Bronchial epithelial cell (primary cell): ENCODE results near the gene CACNG5. TPM values are rescaled to one million over a fixed set of nuclear protein-coding genes. Genes with fewer than 3 reads are reported as not detected.

Experiments used
- DNase-seq: peaks from one replicate; pipeline ENCODE4 v3.0.0-alpha.2; 2010; ENCODE audit warnings: low read depth
- FAIRE-seq: peaks from 2 replicates; lab custom pipeline; 2011; peaks lifted over from hg19 to GRCh38; lab: Jason Lieb, UNC
- H3K27me3 ChIP-seq: 2 replicates; pipeline ENCODE4 v1.5.1; 2011; ENCODE audit warnings: low read length; ENCODE audit not compliant: control insufficient read depth, insufficient read depth
- H3K36me3 ChIP-seq: 2 replicates; pipeline ENCODE4 v1.5.1; 2011; ENCODE audit warnings: low read length; ENCODE audit not compliant: control insufficient read depth, insufficient read depth
- H3K4me3 ChIP-seq: 2 replicates; pipeline ENCODE4 v1.5.1; 2011; ENCODE audit warnings: mild to moderate bottlenecking, low read depth, low read length, control low read depth
- total RNA-seq: library from RNA; depleted of rRNA; stranded (reverse); fragments of >200 nt; gene quantifications from 2 replicates; pipeline ENCODE4 v1.2.1, GENCODE V29; 2014
- TF ChIP-seq, protein P1 (sequence below): IDR thresholded peaks from 2 replicates; pipeline ENCODE4 v1.5.1; 2011; ENCODE audit warnings: mild to moderate bottlenecking, moderate library complexity, low read length, control low read depth, inconsistent platforms; ENCODE audit not compliant: insufficient read depth, severe bottlenecking

The CACNG5 gene
- total RNA-seq, 1 donor from 2014 or later = not detected

DNA sequence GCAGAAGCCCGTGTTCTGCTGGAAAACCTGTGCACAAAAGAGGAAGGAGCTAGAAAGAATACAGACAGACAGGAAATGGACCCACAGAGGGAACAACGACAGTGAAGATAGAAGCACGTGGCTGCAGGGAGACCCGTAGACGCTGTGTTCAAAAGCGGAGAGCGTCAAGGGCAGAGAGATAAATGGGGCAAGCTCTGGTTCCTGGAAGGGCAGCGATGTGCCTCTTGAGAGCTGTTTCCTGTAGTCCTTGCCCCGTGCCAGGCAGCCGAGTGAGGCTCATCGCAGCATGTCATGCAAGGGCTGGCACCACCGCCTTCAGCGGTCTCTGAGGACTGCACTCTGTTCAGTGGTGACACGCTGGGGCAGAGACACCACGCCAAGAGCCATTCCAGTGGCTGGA lies 43.6 kb upstream of the CACNG5 start:
- FAIRE-seq = no peak
- TF ChIP-seq, protein P1, sequence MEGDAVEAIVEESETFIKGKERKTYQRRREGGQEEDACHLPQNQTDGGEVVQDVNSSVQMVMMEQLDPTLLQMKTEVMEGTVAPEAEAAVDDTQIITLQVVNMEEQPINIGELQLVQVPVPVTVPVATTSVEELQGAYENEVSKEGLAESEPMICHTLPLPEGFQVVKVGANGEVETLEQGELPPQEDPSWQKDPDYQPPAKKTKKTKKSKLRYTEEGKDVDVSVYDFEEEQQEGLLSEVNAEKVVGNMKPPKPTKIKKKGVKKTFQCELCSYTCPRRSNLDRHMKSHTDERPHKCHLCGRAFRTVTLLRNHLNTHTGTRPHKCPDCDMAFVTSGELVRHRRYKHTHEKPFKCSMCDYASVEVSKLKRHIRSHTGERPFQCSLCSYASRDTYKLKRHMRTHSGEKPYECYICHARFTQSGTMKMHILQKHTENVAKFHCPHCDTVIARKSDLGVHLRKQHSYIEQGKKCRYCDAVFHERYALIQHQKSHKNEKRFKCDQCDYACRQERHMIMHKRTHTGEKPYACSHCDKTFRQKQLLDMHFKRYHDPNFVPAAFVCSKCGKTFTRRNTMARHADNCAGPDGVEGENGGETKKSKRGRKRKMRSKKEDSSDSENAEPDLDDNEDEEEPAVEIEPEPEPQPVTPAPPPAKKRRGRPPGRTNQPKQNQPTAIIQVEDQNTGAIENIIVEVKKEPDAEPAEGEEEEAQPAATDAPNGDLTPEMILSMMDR = no peak
- Histone ChIP-seq H3K27me3 (no peaks in the 10 kb centered on the region), H3K36me3 (peaks cover 13% of the 10 kb centered on the region), H3K4me3 (no peak overlapping the region)
- DNase-seq = no peak

DNA sequence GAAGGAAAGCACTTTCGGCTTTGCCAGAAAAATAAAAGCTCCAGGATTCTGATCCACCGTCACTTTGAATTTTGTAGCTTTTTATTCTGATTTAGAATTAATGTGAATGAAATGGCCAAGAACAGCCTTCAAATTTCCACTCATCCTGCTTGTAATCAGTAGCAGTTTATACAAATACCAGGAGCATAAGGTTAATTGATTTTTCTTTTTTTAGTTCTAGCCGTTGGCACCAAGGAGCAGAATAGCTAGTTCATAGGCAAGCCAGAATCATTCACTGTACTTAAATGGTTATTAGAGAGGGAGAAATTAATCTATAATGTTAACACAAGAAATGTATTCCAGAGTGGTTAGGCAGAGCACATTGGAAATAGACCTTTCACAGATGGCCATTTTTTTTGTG lies 41.1 kb upstream of the CACNG5 start:
- Histone ChIP-seq H3K4me3 (no peak overlapping the region), H3K27me3 (no peaks in the 10 kb centered on the region), H3K36me3 (peaks cover 10% of the 10 kb centered on the region)
- TF ChIP-seq, protein P1 = no peak
- FAIRE-seq (no peak), DNase-seq (no peak)

DNA sequence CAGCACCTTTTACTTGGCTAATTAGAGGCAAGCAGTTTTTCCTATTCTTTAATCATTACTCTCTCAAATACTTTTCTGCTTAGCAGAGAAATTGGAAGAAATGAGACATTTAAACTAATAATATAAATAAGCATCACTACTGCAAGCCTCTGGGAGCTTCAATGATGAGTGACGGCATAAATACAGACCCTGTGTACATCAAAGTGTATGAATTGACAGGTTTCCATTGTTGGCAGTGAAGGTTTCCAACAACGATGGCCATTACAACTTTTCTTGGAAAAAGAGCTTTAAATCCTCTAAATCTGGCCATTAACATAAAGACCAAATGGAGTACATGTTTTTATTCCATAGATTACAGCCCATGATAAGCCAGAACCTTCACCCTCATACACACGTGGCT lies 39.4 kb upstream of the CACNG5 start:
- Histone ChIP-seq H3K36me3 (peaks cover 3% of the 10 kb centered on the region), H3K27me3 (no peaks in the 10 kb centered on the region), H3K4me3 (no peak overlapping the region)
- TF ChIP-seq, protein P1 = no peak
- FAIRE-seq = peak; percentile 43
- no peak for DNase-seq

DNA sequence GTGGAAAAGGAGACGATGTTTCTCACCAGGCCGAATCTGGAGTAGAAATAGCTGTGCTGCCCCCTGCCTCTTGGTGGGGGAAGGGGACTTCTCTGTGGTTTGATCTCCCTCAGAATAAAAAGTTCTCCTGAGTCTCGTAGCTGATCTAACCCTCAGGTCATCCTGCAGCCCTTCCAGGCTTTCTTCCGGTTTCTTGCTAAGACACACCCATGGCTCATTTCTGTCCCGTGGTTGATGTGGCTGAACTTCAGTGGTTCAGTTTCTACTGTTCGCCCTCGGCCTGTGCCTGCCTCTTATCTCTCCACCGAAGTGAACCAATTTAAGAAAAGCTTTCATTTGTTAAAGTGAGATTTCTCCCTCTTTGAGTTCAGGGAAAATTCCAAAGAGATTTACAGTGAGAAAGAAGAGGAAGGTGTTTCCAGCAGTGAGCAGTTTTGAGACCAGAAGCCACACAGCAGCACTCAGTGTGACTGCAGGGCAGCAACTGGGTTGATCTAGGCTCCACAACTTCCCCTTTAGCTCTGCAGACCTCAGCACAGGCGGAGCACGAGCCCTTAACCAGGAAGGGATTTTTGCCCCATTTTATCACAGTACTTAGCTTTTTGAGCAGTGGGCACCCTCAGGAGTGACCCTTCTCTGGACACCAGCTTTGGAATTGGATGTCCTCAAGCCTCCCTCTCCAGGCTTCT lies 34.9 kb upstream of the CACNG5 start:
- no peak for DNase-seq
- TF ChIP-seq, protein P1 = no peak
- no peaks in the 10 kb centered on the region for H3K27me3 ChIP-seq
- no peaks in the 10 kb centered on the region for H3K36me3 ChIP-seq
- FAIRE-seq = no peak
- no peak overlapping the region for H3K4me3 ChIP-seq

DNA sequence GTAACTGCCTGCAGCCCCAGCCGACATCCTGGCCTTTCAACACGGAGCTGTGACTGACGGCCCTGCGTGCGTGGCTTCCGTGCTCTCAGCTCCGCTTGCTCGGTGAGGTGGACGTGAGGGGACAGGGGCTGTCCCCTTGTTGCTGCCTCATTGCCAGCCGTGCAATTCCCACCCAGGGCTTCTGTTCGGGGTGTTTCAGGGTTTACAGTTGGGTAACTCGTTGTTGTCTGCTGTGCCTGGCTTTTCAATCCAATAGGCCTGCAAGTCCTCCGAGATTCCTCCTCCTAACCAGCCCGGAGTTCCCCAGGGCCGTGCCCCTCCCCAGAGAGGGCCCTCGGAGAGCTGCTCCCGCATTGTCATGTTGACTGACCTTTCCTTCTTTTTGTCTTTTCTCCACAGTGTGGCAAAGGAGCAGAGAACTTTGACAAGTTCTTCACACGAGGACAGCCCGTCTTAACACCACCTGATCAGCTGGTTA lies 31.4 kb upstream of the CACNG5 start:
- H3K36me3 ChIP-seq = no peaks in the 10 kb centered on the region
- TF ChIP-seq, protein P1 = no peak
- no peak for FAIRE-seq
- DNase-seq = no peak
- H3K4me3 ChIP-seq = no peak overlapping the region
- H3K27me3 ChIP-seq = no peaks in the 10 kb centered on the region

DNA sequence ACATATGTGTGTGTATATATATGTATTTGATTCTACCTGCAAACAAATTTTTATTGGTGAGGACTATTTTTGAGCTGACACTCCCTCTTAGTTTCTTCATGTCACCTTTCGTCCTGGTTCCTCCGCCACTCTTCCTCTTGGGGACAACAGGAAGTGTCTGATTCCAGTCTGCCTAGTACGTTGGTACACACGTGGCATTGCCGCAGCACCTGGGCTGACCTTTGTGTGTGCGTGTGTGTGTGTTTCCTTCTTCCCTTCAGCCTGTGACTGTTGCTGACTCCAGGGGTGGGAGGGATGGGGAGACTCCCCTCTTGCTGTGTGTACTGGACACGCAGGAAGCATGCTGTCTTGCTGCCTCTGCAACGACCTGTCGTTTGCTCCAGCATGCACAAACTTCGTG lies 29.4 kb upstream of the CACNG5 start:
- Histone ChIP-seq H3K36me3 (no peaks in the 10 kb centered on the region), H3K27me3 (no peaks in the 10 kb centered on the region), H3K4me3 (no peak overlapping the region)
- TF ChIP-seq, protein P1 = no peak
- DNase-seq = no peak
- FAIRE-seq = no peak
